NCI-H2029 treated with DMSO at 0.1 percent for 48 hours (cell line): ENCODE data around the gene POFUT1.
"Not testable (repeated sequence)": the region's sequence is repeated elsewhere in the genome, so short reads cannot be mapped to it uniquely, and the experiment has no call there.

Experiments
- DNase-seq: peaks from one replicate; lab custom pipeline; 2025; lab: John Stamatoyannopoulos, UW

Gene POFUT1

DNA sequence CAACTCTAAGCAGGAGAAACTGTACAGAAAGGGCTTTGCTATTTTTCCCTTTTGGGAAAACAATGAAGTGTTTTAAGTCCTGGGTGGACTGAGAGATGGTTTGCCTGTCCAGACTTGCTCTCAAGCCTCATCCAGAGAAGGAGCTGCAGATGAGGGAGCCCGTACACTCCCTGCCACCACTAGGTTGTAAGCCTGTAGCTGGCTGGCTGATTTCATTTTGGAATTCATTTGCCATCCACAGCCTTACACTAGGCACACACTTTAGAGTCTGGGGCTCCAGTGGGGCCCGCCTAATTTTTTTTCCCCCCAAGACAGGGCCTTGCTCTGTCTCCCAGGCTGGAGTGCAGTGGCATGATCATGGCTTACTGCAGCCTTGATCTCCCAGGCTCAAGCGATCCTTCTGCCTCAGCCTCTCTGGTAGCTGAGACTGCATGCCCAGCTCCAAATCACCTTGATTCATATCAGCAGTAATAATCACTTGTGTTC, 28.4 kb downstream of the POFUT1 start:
- no peak for DNase-seq

DNA sequence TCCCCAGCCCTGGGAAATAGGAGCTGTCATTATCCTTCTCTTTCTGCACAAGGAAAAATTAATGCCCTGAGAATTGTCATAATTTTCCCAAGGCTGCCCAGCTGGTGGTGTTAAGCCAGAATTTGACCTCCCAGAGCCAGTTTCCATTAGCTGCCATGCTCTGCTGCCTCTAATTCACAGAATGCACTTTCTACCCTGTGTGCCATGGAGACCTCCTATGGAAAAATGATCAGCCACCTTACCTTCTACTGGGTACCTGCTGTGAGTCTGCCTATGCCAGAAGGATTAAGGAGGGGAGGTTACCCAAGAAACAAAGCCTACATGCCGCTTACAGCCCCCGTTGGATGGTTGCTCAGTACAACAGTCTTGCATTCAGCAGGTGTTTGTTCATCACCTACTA, 29.1 kb downstream of the POFUT1 start:
- DNase-seq: no peak

DNA sequence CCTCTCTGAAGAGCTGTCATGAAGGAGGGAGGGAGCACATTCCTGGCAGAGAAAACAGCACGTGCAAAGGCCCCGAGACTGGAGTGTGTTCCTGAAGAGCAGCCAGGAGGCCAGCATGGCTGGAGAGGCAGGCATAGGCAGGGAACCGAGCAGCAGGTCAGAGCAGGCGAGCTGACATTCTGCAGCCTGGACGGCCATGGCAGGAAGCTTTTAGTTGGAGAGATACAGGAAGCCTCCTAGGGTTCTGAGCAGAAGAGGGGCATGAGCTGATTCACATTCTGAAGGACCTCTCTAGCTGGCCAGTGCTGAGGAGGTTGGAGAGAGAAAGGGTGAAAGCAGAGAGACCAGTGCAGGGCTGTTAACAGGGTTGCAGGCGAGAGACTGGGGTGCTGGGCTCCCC, 29.7 kb downstream of the POFUT1 start:
- DNase-seq: no peak

GRCh38 chr20:32238483-32239425, 31.1 kb downstream of the POFUT1 start:
- DNase-seq: no peak

DNA sequence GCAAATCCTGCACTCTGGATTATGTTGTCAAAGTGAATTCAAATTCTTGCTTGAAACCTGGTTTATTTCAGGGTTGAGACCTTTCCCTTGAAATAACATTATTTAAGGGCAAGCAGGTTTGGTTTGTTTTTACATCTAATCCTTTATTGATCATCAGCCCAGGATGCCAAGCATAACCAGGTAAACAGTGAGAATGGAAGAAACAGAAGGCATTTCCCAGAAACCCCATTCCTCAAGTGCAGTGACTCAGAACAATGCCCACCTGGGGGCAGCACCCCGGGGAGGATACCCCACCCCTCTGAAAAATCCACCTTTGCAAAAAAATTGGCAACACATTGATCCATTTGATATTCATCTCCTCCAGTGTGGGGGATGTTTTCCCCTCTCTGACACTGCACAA, 32.5 kb downstream of the POFUT1 start:
- DNase-seq: no peak

DNA sequence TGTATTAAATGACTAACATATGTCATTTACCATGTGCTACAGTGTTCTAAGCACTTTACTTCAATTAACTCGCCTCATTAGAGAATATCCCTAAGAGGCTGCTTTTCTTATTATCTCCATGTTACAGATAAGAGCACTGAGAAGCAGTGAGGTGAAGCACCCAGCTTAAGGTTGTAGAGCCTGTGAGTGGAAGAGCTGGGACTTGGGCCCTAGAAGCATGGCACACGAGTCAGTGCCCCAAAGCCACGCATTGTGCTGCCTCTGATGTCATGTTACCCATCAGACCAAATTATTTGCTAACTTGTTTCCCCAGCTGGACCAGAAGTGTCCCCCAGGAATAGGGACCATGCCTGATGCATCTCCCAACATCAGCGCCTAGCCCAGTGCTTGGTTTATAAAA, 34.1 kb downstream of the POFUT1 start:
- no peak for DNase-seq

DNA sequence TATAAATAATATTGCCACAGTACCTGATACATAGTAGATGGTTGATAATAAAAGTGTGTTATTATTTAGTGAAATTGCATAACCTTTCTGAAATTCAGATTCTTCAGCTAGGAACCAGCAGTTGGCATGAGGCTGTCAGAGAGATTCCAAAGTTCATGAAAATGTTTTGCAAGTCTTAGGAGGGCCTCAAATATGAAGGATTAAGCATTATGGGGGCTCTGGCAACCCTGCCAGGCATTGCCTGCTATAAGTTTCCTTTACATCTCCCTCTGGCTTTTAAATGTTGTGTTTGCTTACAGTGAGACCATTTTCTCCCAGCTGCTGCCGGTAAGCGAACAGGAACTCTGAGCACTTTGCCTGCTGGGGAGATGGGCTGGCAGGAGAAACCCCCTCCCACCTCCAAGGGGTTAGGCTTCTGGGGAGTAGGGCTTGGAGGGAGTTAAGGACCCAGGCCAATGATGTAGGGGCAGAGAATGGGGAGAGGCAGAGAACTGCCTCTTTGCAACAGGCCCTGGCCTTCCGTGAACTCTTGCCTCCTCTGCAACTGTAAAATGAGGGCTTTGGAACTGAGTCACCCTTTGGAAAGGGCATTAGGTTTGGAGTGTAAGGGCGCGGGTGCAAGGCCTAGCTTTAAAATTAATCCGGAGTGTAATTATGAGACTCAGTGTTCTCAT, 36.6 kb downstream of the POFUT1 start:
- no peak for DNase-seq

DNA sequence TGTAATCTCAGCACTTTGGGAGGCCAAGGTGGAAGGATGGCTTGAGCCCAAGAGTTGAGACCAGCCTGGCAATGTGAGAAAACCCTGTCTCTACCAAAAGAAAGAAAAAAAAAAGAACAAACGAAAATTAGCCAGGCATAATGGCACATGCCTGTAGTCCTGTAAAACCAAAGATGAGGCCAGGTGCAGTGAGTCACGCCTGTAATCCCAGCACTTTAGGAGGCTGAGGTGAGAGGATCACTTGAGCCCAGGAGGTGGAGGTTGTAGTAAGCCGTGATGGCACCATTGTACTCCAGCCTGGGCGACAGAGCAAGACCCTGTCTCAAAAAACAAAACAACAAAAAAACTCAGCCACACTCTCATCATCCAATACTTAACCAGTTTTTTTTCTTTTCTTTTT, 37.3 kb downstream of the POFUT1 start:
- DNase-seq: no peak

GRCh38 chr20:32246208-32246607, 38.5 kb downstream of the POFUT1 start:
- not testable (repeated sequence) for DNase-seq

GRCh38 chr20:32248043-32248442, 40.4 kb downstream of the POFUT1 start:
- DNase-seq: no peak

GRCh38 chr20:32249030-32249738, 41.5 kb downstream of the POFUT1 start:
- DNase-seq: no peak

DNA sequence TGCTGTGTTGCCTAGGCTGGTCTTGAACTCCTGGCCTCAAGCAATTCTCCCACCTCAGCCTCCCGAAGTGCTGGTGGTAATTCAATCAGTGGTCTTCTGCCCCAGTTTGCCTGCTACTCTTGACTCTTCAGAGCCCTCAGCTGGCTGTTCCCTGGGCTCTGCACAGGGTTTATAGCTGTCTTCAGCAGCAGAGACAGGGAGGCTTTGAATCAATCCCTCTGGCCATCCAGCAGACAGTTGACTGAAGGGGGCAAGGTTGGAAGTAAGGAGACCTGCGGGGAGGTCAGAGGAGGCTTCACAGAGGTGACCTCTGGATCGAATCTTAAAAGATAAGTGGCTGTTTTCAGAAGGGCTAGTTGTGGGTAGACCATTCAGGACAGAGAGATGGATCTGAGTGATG, 43.8 kb downstream of the POFUT1 start:
- no peak for DNase-seq

DNA sequence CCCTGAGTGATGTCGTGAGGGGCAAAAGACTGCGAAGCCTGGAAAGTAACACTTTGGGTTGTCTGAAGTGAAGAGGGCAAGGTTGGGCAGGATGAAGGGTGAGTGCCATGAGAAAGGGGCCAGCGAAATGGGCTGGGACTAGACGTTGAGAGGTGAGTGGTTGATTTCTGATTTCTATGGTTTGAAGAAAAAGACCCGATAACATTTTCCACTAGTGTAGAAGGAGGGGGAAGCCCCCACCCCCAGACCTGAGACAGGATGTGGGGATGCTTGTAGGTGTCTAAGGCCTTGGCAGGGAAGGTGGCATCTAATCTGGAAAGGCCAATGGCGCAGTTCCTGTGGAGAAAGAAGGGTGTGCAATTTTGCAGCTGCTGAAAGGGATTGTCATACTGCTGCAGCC, 44.5 kb downstream of the POFUT1 start:
- DNase-seq: no peak

GRCh38 chr20:32260973-32261372, 53.3 kb downstream of the POFUT1 start:
- DNase-seq: not testable (repeated sequence)

DNA sequence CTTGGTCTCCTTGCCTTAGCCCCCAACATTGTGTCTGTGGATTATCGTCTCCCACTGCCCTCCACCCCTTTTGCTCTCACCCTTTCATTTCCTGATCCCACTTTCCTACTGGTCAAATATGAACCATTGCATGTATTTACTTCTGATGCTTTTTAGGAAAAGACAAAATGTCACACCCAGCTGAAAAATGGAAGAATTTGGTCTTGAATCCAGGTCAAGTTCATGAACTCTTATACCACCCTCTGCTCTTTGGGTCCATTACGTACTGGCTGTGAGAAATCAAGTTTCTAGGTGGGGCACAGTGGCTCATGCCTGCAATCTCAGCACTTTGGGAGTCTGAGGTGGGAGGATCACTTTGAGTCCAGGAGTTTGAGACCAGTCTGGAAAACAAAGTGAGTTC, 54.0 kb downstream of the POFUT1 start:
- DNase-seq: no peak

DNA sequence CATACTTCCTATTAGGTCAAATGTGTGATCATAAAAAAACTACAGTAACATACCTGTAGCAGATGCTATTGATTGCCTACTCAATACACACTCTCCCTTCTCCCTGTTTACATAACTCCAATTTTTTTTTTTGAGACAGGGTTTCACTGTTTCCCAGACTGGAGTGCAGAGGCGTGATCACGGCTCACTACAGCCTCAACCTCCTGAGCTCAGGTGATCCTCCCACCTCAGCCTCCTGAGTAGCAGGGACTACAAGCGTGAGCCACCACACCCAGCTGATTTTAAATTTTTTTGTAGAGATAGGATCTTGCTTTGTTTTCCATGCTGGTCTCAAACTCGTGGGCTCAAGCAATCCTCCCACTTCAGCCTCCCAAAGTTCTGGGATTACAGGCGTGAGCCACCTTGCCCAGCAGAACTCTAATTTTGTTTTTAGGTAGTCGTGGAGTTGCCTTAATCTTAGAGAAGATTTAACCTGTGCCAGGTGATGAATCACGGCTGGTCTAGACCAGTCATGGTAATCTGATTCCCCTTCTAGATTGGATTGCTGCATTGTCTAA, 55.8 kb downstream of the POFUT1 start:
- no peak for DNase-seq

DNA sequence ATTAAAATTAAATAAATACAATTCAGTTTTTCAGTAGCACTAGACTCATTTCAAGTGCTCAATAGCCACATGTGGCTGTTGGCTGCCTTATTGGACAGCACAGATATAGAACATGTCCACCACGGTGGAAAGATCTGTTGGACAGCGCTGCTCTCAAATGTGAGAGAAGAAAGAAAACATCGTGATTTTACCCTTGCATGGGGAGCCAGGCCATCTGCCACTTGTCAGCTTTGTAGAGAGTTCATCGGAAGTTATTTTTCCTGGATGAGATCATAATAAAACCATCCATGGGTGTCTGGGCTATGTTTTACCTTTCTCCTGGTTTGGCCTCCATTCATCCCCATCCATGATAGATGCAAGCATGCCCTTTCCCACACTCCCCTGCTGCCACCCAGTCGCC, 63.9 kb downstream of the POFUT1 start:
- no peak for DNase-seq

DNA sequence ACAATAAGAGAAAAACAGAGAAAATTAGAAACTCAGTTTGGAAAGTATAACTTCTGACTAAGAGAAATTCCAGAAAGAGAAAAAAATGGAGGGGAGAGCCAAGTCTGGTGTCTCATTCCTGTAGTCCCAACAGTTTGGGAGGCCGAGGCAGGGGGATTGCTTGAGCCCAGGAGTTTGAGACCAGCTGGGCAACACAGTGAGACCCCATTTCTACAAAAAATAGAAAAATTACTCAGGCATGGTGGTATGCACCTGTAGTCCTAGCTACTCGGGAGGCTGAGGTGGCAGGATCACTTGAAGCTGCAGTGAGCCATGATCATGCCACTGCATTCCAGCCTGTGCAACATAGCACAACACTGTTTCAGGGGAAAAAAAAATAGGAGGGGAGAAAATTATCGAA, 66.7 kb downstream of the POFUT1 start:
- DNase-seq: no peak

DNA sequence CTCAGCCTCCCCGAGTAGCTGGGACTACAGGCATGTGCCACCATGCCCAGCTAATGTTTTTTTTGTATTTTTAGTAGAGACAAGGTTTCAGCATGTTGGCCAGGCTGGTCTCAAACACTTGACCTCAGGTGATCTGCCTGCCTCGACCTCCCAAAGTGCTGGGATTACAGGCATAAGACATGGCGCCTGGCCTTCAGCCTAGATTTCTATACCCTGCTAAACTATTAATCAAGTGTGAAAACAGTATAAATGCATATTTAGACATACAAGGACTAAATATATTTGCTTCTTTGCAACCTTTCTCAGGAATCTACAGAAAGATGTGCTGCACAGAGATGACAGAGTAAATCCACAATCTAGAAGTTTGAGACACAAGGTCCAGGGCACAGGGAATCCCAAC, 67.5 kb downstream of the POFUT1 start:
- DNase-seq: not testable (repeated sequence)

GRCh38 chr20:32277361-32278198, 69.9 kb downstream of the POFUT1 start, which contains the start of gene KIF3B:
TSS of gene KIF3B (plus strand) at chr20:32277651. CDS start at chr20:32309778, 32,127 bp downstream.
- DNase-seq: peak; percentile 81

DNA sequence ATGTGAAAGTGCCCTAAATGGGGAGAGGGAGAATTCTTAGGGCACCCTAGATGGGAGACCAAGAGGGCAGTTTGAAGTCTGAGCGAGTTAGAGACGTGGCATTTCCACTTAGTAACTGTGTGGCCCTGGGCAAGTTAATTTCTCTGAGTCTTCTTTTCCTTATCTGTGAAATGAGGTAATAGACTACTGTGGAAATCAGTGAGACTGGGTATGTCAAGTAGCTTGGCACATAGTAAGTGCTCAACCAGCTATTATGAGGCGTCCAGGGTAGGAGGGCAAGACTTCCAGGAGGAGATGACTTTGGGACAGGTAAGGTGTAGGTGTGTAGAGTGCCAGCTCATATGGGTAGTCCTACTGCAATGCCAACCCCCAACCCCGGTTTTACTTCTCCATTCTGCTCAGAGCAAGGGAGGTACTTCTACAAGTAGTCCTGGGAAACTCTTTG, 70.5 kb downstream of the POFUT1 start:
- no peak for DNase-seq
